ENCODE results near the gene SLC49A3. TPM values are rescaled to one million over a fixed set of nuclear protein-coding genes. Genes with fewer than 3 reads are reported as not detected.

The SLC49A3 gene
- total and polyA plus RNA-seq, 2 experiments from 2014 or later = 1.3 to 3.7 TPM

DNA sequence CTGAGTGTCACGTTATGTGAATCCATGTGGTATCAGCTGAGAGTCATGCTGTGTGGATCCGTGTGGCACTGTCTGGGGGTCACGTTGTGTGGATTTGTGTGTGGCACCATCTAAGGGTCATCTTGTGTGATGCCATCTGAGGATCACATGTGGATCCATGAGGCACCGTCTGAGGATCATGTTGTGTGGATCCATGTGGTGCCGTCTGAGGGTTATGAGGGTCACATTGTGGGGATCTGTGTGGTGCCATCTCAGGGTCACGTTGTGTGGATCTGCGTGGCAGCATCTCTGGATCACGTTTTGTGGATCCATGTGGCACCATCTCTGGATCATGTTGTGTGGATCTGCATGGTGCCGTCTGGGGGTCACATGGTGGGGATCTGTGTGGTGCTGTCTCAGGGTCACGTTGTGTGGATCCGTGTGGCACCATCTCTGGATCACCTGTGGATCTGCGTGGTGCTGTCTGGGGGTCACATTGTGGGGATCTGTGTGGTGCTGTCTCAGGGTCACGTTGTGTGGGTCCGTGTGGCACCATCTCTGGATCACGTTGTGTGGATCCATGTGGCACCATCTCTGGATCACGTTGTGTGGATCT is 56.7 kb downstream of the SLC49A3 start:
- Histone ChIP-seq H2AFZ (no peak overlapping the region), H4K20me1 (replicated peaks; ENCODE audit: insufficient read depth) (no peaks in the 10 kb centered on the region), H3K36me3 (ENCODE audit: insufficient read depth) (no peaks in the 10 kb centered on the region), H3K79me2 (replicated peaks; ENCODE audit: insufficient read depth) (no peaks in the 10 kb centered on the region), H3K4me1 (ENCODE audit: insufficient read depth) (no peaks in the 10 kb centered on the region), H3K27me3 (ENCODE audit: insufficient read depth) (no peaks in the 10 kb centered on the region), H3K27ac (ENCODE audit: low read depth) (no peak overlapping the region), H3K4me2 (no peak overlapping the region), H3F3A (replicated peaks; ENCODE audit: low read depth) (no peaks in the 10 kb centered on the region), H3K9me2 (ENCODE audit: insufficient read depth) (no peaks in the 10 kb centered on the region), H3K4me3 (no peak overlapping the region)
- H3K4me1 Mint-ChIP-seq = no peaks in the 10 kb centered on the region; the same call in 2 of the 3 replicates
- ATAC-seq (no peak), DNase-seq (ENCODE audit: low spot score) (no peak)
- TF ChIP-seq, protein P1, sequence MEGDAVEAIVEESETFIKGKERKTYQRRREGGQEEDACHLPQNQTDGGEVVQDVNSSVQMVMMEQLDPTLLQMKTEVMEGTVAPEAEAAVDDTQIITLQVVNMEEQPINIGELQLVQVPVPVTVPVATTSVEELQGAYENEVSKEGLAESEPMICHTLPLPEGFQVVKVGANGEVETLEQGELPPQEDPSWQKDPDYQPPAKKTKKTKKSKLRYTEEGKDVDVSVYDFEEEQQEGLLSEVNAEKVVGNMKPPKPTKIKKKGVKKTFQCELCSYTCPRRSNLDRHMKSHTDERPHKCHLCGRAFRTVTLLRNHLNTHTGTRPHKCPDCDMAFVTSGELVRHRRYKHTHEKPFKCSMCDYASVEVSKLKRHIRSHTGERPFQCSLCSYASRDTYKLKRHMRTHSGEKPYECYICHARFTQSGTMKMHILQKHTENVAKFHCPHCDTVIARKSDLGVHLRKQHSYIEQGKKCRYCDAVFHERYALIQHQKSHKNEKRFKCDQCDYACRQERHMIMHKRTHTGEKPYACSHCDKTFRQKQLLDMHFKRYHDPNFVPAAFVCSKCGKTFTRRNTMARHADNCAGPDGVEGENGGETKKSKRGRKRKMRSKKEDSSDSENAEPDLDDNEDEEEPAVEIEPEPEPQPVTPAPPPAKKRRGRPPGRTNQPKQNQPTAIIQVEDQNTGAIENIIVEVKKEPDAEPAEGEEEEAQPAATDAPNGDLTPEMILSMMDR (conservative IDR thresholded peaks at IDR 0.05; ENCODE audit: low read depth in 2 of 2) = no peak
- TF ChIP-seq, protein P2, sequence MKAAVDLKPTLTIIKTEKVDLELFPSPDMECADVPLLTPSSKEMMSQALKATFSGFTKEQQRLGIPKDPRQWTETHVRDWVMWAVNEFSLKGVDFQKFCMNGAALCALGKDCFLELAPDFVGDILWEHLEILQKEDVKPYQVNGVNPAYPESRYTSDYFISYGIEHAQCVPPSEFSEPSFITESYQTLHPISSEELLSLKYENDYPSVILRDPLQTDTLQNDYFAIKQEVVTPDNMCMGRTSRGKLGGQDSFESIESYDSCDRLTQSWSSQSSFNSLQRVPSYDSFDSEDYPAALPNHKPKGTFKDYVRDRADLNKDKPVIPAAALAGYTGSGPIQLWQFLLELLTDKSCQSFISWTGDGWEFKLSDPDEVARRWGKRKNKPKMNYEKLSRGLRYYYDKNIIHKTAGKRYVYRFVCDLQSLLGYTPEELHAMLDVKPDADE (IDR thresholded peaks at IDR 0.05) = no peak
- TF ChIP-seq STAT1 (IDR thresholded peaks at IDR 0.05; ENCODE audit: unreplicated experiment) = no peak
- TF ChIP-seq EZH2phosphoT487 (IDR thresholded peaks at IDR 0.05; ENCODE audit: unreplicated experiment) = no peak
- TF ChIP-seq EZH2 (IDR thresholded peaks at IDR 0.05; ENCODE audit: low read depth, unreplicated experiment) = no peak
- TF ChIP-seq NANOG (IDR thresholded peaks at IDR 0.05; ENCODE audit: borderline replicate concordance) = no peak
- no peak for TF ChIP-seq ZNF114 (CRISPR knock-in tag; IDR thresholded peaks at IDR 0.05)
- TF ChIP-seq ZNF331 (CRISPR knock-in tag; IDR thresholded peaks at IDR 0.05; ENCODE audit: low read depth) = no peak
- TF ChIP-seq JUNB (IDR thresholded peaks at IDR 0.05; ENCODE audit: unreplicated experiment) = no peak
- no peak for TF ChIP-seq CREB1 (CRISPR knock-in tag; IDR thresholded peaks at IDR 0.05; ENCODE audit: low read depth)
- TF ChIP-seq, protein P3, sequence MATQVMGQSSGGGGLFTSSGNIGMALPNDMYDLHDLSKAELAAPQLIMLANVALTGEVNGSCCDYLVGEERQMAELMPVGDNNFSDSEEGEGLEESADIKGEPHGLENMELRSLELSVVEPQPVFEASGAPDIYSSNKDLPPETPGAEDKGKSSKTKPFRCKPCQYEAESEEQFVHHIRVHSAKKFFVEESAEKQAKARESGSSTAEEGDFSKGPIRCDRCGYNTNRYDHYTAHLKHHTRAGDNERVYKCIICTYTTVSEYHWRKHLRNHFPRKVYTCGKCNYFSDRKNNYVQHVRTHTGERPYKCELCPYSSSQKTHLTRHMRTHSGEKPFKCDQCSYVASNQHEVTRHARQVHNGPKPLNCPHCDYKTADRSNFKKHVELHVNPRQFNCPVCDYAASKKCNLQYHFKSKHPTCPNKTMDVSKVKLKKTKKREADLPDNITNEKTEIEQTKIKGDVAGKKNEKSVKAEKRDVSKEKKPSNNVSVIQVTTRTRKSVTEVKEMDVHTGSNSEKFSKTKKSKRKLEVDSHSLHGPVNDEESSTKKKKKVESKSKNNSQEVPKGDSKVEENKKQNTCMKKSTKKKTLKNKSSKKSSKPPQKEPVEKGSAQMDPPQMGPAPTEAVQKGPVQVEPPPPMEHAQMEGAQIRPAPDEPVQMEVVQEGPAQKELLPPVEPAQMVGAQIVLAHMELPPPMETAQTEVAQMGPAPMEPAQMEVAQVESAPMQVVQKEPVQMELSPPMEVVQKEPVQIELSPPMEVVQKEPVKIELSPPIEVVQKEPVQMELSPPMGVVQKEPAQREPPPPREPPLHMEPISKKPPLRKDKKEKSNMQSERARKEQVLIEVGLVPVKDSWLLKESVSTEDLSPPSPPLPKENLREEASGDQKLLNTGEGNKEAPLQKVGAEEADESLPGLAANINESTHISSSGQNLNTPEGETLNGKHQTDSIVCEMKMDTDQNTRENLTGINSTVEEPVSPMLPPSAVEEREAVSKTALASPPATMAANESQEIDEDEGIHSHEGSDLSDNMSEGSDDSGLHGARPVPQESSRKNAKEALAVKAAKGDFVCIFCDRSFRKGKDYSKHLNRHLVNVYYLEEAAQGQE (IDR thresholded peaks at IDR 0.05; ENCODE audit: unreplicated experiment) = no peak
- TF ChIP-seq POLR2AphosphoS5 (IDR thresholded peaks at IDR 0.05; ENCODE audit: low read depth) = no peak
- TF ChIP-seq, protein P4, sequence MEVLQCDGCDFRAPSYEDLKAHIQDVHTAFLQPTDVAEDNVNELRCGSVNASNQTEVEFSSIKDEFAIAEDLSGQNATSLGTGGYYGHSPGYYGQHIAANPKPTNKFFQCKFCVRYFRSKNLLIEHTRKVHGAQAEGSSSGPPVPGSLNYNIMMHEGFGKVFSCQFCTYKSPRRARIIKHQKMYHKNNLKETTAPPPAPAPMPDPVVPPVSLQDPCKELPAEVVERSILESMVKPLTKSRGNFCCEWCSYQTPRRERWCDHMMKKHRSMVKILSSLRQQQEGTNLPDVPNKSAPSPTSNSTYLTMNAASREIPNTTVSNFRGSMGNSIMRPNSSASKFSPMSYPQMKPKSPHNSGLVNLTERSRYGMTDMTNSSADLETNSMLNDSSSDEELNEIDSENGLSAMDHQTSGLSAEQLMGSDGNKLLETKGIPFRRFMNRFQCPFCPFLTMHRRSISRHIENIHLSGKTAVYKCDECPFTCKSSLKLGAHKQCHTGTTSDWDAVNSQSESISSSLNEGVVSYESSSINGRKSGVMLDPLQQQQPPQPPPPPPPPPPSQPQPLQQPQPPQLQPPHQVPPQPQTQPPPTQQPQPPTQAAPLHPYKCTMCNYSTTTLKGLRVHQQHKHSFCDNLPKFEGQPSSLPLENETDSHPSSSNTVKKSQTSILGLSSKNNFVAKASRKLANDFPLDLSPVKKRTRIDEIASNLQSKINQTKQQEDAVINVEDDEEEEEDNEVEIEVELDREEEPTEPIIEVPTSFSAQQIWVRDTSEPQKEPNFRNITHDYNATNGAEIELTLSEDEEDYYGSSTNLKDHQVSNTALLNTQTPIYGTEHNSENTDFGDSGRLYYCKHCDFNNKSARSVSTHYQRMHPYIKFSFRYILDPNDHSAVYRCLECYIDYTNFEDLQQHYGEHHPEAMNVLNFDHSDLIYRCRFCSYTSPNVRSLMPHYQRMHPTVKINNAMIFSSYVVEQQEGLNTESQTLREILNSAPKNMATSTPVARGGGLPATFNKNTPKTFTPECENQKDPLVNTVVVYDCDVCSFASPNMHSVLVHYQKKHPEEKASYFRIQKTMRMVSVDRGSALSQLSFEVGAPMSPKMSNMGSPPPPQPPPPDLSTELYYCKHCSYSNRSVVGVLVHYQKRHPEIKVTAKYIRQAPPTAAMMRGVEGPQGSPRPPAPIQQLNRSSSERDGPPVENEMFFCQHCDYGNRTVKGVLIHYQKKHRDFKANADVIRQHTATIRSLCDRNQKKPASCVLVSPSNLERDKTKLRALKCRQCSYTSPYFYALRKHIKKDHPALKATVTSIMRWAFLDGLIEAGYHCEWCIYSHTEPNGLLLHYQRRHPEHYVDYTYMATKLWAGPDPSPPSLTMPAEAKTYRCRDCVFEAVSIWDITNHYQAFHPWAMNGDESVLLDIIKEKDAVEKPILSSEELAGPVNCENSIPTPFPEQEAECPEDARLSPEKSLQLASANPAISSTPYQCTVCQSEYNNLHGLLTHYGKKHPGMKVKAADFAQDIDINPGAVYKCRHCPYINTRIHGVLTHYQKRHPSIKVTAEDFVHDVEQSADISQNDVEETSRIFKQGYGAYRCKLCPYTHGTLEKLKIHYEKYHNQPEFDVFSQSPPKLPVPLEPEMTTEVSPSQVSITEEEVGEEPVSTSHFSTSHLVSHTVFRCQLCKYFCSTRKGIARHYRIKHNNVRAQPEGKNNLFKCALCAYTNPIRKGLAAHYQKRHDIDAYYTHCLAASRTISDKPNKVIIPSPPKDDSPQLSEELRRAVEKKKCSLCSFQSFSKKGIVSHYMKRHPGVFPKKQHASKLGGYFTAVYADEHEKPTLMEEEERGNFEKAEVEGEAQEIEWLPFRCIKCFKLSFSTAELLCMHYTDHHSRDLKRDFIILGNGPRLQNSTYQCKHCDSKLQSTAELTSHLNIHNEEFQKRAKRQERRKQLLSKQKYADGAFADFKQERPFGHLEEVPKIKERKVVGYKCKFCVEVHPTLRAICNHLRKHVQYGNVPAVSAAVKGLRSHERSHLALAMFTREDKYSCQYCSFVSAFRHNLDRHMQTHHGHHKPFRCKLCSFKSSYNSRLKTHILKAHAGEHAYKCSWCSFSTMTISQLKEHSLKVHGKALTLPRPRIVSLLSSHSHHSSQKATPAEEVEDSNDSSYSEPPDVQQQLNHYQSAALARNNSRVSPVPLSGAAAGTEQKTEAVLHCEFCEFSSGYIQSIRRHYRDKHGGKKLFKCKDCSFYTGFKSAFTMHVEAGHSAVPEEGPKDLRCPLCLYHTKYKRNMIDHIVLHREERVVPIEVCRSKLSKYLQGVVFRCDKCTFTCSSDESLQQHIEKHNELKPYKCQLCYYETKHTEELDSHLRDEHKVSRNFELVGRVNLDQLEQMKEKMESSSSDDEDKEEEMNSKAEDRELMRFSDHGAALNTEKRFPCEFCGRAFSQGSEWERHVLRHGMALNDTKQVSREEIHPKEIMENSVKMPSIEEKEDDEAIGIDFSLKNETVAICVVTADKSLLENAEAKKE (CRISPR knock-in tag; IDR thresholded peaks at IDR 0.05) = no peak
- H3K9me3 Mint-ChIP-seq = peaks cover 21% of the 10 kb centered on the region
- H3K27me3 Mint-ChIP-seq (ENCODE audit: insufficient read depth, low read depth, poor library complexity) = peaks cover 21% of the 10 kb centered on the region
- no peak overlapping the region for H3K4me3 Mint-ChIP-seq
- H3K27ac Mint-ChIP-seq = no peak overlapping the region
- peaks cover 8% of the 10 kb centered on the region; the same call in 1 of the 3 replicates for H3K36me3 Mint-ChIP-seq (ENCODE audit: low read depth)
